Measurements from ENCODE around the gene SHB. TPM values are rescaled to one million over a fixed set of nuclear protein-coding genes. Genes with fewer than 3 reads are reported as not detected.
A peak's percentile ranks its signal among the peaks of the same experiment; 100 is the strongest.

Gene SHB
- total and polyA plus RNA-seq, 2 of the 8 experiments (the other 6 are each of a cell fraction or from before 2014, with no cell fraction given), result 4.1 to 12.6 TPM

- H2BK20ac ChIP-seq (ENCODE audit: low read length), result no peak overlapping the region
- H3K4me2 ChIP-seq (ENCODE audit: insufficient read depth in 1 of 2, low read depth in 2 of 2, low read length in 2 of 2), result no peak overlapping the region
- no peak overlapping the region for H3K23ac ChIP-seq (ENCODE audit: insufficient read length)
- no peak for FAIRE-seq
- no peak for DNase-seq (ENCODE audit: low read depth in 1 of 2, low spot score in 2 of 2)
- H3K4me3 ChIP-seq (ENCODE audit: extremely low read depth in 1 of 4, insufficient read depth in 2 of 4, low read depth in 3 of 4, low read length in 4 of 4), result no peak overlapping the region
- H3K27me3 ChIP-seq (replicated peaks in 1 of 4; ENCODE audit: control insufficient read depth in 3 of 4, extremely low read depth in 1 of 4, insufficient read depth in 3 of 4, low read length in 3 of 4), result peaks cover 0 to 4% (median 1%) of the 10 kb centered on the region in 4 experiments; a peak in 3 of 7 replicates
- H3K9me3 ChIP-seq (ENCODE audit: insufficient read depth in 2 of 2, low read depth in 1 of 2, low read length in 1 of 2), result no peaks in the 10 kb centered on the region
- TF ChIP-seq GTF2F1 (IDR thresholded peaks at IDR 0.05; ENCODE audit: borderline replicate concordance, low read depth, low read length) (no peak), EP300 (IDR thresholded peaks at IDR 0.05; ENCODE audit: borderline replicate concordance in 1 of 2, low read depth in 2 of 2, low read length in 2 of 2) (no peak), CREB1 (IDR thresholded peaks at IDR 0.05) (no peak), ATF3 (IDR thresholded peaks at IDR 0.05; ENCODE audit: insufficient read depth, low read depth, low read length) (no peak), TAF7 (optimal IDR thresholded peaks at IDR 0.05; ENCODE audit: borderline replicate concordance, low read depth, low read length) (no peak)
- TF ChIP-seq, protein P1, sequence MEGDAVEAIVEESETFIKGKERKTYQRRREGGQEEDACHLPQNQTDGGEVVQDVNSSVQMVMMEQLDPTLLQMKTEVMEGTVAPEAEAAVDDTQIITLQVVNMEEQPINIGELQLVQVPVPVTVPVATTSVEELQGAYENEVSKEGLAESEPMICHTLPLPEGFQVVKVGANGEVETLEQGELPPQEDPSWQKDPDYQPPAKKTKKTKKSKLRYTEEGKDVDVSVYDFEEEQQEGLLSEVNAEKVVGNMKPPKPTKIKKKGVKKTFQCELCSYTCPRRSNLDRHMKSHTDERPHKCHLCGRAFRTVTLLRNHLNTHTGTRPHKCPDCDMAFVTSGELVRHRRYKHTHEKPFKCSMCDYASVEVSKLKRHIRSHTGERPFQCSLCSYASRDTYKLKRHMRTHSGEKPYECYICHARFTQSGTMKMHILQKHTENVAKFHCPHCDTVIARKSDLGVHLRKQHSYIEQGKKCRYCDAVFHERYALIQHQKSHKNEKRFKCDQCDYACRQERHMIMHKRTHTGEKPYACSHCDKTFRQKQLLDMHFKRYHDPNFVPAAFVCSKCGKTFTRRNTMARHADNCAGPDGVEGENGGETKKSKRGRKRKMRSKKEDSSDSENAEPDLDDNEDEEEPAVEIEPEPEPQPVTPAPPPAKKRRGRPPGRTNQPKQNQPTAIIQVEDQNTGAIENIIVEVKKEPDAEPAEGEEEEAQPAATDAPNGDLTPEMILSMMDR (IDR thresholded peaks at IDR 0.05; ENCODE audit: control extremely low read depth in 1 of 3, insufficient read depth in 1 of 3, low read depth in 1 of 3, low read length in 3 of 3), result no peak
- WGBS, 2 experiments (ENCODE audit: extremely low coverage in 1 of 2, insufficient coverage in 1 of 2, insufficient read length in 1 of 2, insufficient replicate concordance in 2 of 2, low coverage in 1 of 2, low lambda C conversion rate in 2 of 2, missing lambda C conversion rate in 1 of 2), result 87% methylated on average over 3 of the region's 3 CpGs; no CpG with 5 or more reads in 1 of the 2 experiments
- H2AFZ ChIP-seq (ENCODE audit: low read length), result no peak overlapping the region
- peaks cover 18% of the 10 kb centered on the region for H3K79me1 ChIP-seq (ENCODE audit: low read depth, low read length)
- H4K20me1 ChIP-seq (replicated peaks in 1 of 2; ENCODE audit: control insufficient read depth in 1 of 2, insufficient read depth in 2 of 2, low read length in 2 of 2), result peaks cover 4 to 17% of the 10 kb centered on the region in 2 experiments
- peak overlapping the region; percentile 4; the same call in 1 of the 2 replicates for H2BK15ac ChIP-seq (ENCODE audit: low read length)
- peaks cover 3 to 66% of the 10 kb centered on the region in 2 experiments; a peak in 3 of 4 replicates for H3K79me2 ChIP-seq (ENCODE audit: control insufficient read depth in 1 of 2, insufficient read depth in 2 of 2, low read length in 2 of 2)
- no peak overlapping the region for H2AK5ac ChIP-seq (ENCODE audit: low read depth, low read length)
- H4K8ac ChIP-seq (ENCODE audit: extremely low read depth, insufficient read depth, low read length), result no peak overlapping the region
- H4K91ac ChIP-seq (replicated peaks; ENCODE audit: insufficient read length, low read length), result peak overlapping the region; percentile 82
- no peak overlapping the region for H3K4ac ChIP-seq (replicated peaks; ENCODE audit: insufficient read length, low read depth, low read length)
- no peak overlapping the region for H4K5ac ChIP-seq (ENCODE audit: insufficient read length, low read depth, low read length)
- H3K56ac ChIP-seq (replicated peaks; ENCODE audit: insufficient read length, low read depth, low read length), result no peak overlapping the region
- H3K36me3 ChIP-seq (ENCODE audit: control insufficient read depth in 2 of 4, insufficient read depth in 4 of 4, low read length in 3 of 4), result no peaks in the 10 kb centered on the region
- no peak overlapping the region for H3K9ac ChIP-seq (replicated peaks in 1 of 4; ENCODE audit: extremely low read depth in 1 of 4, low read depth in 3 of 4, low read length in 3 of 4)
- H2BK12ac ChIP-seq (ENCODE audit: low read depth, low read length), result no peak overlapping the region
- H3K27ac ChIP-seq (ENCODE audit: low read depth, low read length), result no peak overlapping the region
- H2BK120ac ChIP-seq (replicated peaks; ENCODE audit: low read depth, low read length), result no peak overlapping the region
- no peak overlapping the region for H3K18ac ChIP-seq (ENCODE audit: extremely low read depth, low read length)
- CTCF ChIA-PET (ENCODE audit: partially characterized antibody), result interaction anchor here (1.7 to 5.9 kb wide), 7 partner anchors 10 to 45 kb away, joined by 4 to 24 read pairs (median 9); no protein-coding TSS in a partner anchor
- H2BK5ac ChIP-seq (ENCODE audit: low read depth, low read length), result no peak overlapping the region
- no peak overlapping the region for H3K14ac ChIP-seq (ENCODE audit: insufficient read length)
- POLR2A ChIA-PET (ENCODE audit: partially characterized antibody), result interaction anchor here (0.8 to 1.4 kb wide), 3 partner anchors 32 to 45 kb away, joined by 3 to 4 read pairs (median 3); no protein-coding TSS in a partner anchor
- H3K23me2 ChIP-seq (ENCODE audit: low read depth, low read length), result peaks cover 4% of the 10 kb centered on the region
- H3K4me1 ChIP-seq (replicated peaks in 1 of 4; ENCODE audit: control insufficient read depth in 3 of 4, insufficient read depth in 4 of 4, low read length in 3 of 4), result peaks cover 16 to 37% (median 24%) of the 10 kb centered on the region in 4 experiments
Measured at GRCh38 chr9:38062106-38062497, 6.9 kb downstream of the SHB start.
